ENCODE data around the gene GPR87. TPM values are rescaled to one million over a fixed set of nuclear protein-coding genes. Genes with fewer than 3 reads are reported as not detected.
A peak's percentile ranks its signal among the peaks of the same experiment; 100 is the strongest.

GPR87 gene
- total and polyA plus RNA-seq, 2 donors, result 4.0 to 20.8 TPM

DNA sequence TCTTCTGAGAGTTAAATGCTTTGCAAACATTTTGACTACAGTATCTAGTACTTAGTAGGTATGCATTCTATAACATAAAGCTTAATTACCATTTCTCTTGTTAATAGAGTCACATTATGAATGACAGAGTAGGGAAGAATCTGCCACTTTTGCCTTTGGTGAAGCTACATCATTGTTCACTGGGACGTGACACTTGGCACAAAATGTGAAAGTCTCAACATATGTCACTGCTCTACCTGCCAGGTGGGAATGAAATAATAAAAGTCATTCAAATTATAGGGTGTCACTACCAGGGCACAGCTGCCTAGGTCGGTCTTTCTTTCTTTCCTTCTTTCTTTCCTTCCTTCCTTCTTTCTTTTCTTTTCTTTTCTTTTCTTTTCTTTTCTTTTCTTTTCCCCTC is 17.6 kb downstream of the GPR87 start:
- no peak for DNase-seq (ENCODE audit: low read depth in 6 of 9, low spot score in 9 of 9)
- no peaks in the 10 kb centered on the region for H3K36me3 ChIP-seq (ENCODE audit: control insufficient read depth in 2 of 2, insufficient read depth in 2 of 2, low read length in 1 of 2)

DNA sequence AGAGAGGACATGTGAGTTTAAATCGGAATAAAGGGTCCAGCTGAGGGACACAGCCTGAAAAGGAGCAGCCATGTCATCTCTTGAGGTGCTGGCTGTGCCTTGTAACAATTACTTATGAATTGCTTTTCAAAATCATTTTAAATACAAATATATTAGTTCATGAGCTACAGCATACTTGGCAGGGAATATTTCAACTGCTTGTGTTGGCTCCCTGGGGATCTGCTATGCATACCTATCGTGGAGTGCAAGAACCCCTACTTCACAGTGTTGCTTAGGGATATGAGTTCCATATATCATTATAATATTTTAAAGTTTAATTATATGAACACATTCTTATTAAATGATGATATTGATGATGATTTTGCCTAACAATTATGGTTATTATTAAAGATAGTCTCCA is 19.2 kb downstream of the GPR87 start:
- Histone ChIP-seq H3K36me3 (ENCODE audit: control insufficient read depth in 2 of 2, insufficient read depth in 2 of 2, low read length in 1 of 2) (no peaks in the 10 kb centered on the region), H3K27me3 (ENCODE audit: control insufficient read depth in 2 of 2, insufficient read depth in 1 of 2, low read length in 1 of 2) (no peaks in the 10 kb centered on the region), H3K9me3 (ENCODE audit: control insufficient read depth in 2 of 2, insufficient read depth in 1 of 2, low read length in 1 of 2) (no peaks in the 10 kb centered on the region), H3K4me3 (ENCODE audit: low read length in 2 of 2) (no peak overlapping the region), H3K27ac (ENCODE audit: low read depth in 1 of 2, low read length in 1 of 2) (no peak overlapping the region), H3K4me1 (ENCODE audit: control insufficient read depth in 2 of 2, insufficient read depth in 2 of 2, low read length in 2 of 2) (no peaks in the 10 kb centered on the region)
- no peak for DNase-seq (ENCODE audit: low read depth in 6 of 9, low spot score in 9 of 9)
- WGBS, result 74% methylated on average over 2 of the region's 2 CpGs

More for the DNA sequence above, 17.6 kb downstream of the GPR87 start:
- 98% methylated on average over 2 of the region's 2 CpGs for WGBS
- Histone ChIP-seq H3K27me3 (ENCODE audit: control insufficient read depth in 2 of 2, insufficient read depth in 1 of 2, low read length in 1 of 2) (no peaks in the 10 kb centered on the region), H3K4me3 (ENCODE audit: low read length in 2 of 2) (no peak overlapping the region), H3K4me1 (ENCODE audit: control insufficient read depth in 2 of 2, insufficient read depth in 2 of 2, low read length in 2 of 2) (no peaks in the 10 kb centered on the region), H3K9me3 (ENCODE audit: control insufficient read depth in 2 of 2, insufficient read depth in 1 of 2, low read length in 1 of 2) (no peaks in the 10 kb centered on the region), H3K27ac (ENCODE audit: low read depth in 1 of 2, low read length in 1 of 2) (no peak overlapping the region)

DNA sequence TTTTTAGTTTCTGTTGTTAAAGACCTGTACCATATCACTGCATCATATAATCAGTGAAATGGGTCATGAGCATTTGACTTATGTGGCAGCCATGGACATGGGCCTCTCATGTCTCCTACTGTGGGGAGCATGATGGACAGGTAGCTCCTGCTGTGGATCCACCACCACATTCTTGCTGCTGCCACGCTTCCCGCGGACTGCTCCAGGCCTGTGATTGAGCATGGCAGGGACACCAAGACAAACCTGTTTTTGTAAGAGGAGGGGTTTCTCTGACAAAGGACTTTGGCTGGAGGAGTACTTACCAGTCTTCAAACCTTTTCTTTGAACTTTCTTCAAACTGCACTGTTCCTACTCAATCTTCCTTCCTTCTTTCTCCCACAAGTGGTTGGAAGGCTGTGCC is 20.4 kb downstream of the GPR87 start:
- Histone ChIP-seq H3K27me3 (ENCODE audit: control insufficient read depth in 2 of 2, insufficient read depth in 1 of 2, low read length in 1 of 2) (no peaks in the 10 kb centered on the region), H3K9me3 (ENCODE audit: control insufficient read depth in 2 of 2, insufficient read depth in 1 of 2, low read length in 1 of 2) (no peaks in the 10 kb centered on the region), H3K4me3 (ENCODE audit: low read length in 2 of 2) (no peak overlapping the region), H3K36me3 (ENCODE audit: control insufficient read depth in 2 of 2, insufficient read depth in 2 of 2, low read length in 1 of 2) (no peaks in the 10 kb centered on the region), H3K27ac (ENCODE audit: low read depth in 1 of 2, low read length in 1 of 2) (no peak overlapping the region), H3K4me1 (ENCODE audit: control insufficient read depth in 2 of 2, insufficient read depth in 2 of 2, low read length in 2 of 2) (no peaks in the 10 kb centered on the region)
- DNase-seq (ENCODE audit: low read depth in 6 of 9, low spot score in 9 of 9), result no peak
- 98% methylated on average over 3 of the region's 3 CpGs for WGBS

DNA sequence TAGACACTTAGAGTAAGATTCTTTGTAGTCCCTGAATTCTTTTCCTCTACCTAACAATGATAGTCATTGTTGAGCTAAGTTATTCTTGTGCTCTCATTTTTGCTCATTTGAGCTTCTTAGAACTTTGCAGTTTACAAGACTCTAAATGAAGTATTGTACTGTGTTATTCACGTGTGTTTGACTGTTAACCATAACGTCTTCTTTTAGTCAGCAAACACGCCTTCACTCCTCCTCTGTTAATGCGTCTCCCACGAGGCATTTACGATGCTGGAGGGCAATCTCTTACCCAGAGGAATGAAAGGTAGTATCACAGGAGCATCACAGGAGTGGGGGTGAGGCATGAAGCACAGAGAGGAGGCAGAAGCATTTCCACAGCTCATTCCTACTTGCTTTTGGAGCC is 23.5 kb downstream of the GPR87 start:
- H3K9me3 ChIP-seq (ENCODE audit: control insufficient read depth in 2 of 2, insufficient read depth in 1 of 2, low read length in 1 of 2), result no peaks in the 10 kb centered on the region
- WGBS, result 96% methylated on average over 6 of the region's 6 CpGs
- H3K4me1 ChIP-seq (ENCODE audit: control insufficient read depth in 2 of 2, insufficient read depth in 2 of 2, low read length in 2 of 2), result no peaks in the 10 kb centered on the region
- no peaks in the 10 kb centered on the region for H3K36me3 ChIP-seq (ENCODE audit: control insufficient read depth in 2 of 2, insufficient read depth in 2 of 2, low read length in 1 of 2)
- DNase-seq (ENCODE audit: low read depth in 6 of 9, low spot score in 9 of 9), result no peak
- no peaks in the 10 kb centered on the region for H3K27me3 ChIP-seq (ENCODE audit: control insufficient read depth in 2 of 2, insufficient read depth in 1 of 2, low read length in 1 of 2)
- no peak overlapping the region for H3K27ac ChIP-seq (ENCODE audit: low read depth in 1 of 2, low read length in 1 of 2)
- H3K4me3 ChIP-seq (ENCODE audit: low read length in 2 of 2), result no peak overlapping the region

DNA sequence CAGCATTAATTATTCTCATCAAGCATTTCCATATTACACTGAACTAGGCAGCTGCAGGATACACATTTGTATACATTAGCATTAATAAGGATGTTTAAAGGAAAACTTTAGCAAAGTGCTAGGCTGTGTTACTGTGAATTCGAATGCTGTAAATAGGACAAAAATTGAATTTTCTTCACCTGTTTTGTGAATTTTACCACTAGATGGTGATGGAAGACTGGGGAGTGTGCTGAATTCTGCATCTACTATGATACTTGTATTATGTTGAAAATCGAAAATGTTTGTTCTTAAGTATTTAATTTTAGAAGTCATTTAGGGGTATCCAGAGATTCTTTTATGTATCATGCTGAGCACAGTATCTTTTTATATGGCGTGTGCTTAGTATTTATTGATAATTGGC is 25.9 kb downstream of the GPR87 start:
- Histone ChIP-seq H3K36me3 (ENCODE audit: control insufficient read depth in 2 of 2, insufficient read depth in 2 of 2, low read length in 1 of 2) (no peaks in the 10 kb centered on the region), H3K27ac (ENCODE audit: low read depth in 1 of 2, low read length in 1 of 2) (no peak overlapping the region), H3K4me3 (ENCODE audit: low read length in 2 of 2) (no peak overlapping the region), H3K4me1 (ENCODE audit: control insufficient read depth in 2 of 2, insufficient read depth in 2 of 2, low read length in 2 of 2) (no peaks in the 10 kb centered on the region), H3K27me3 (ENCODE audit: control insufficient read depth in 2 of 2, insufficient read depth in 1 of 2, low read length in 1 of 2) (no peaks in the 10 kb centered on the region), H3K9me3 (ENCODE audit: control insufficient read depth in 2 of 2, insufficient read depth in 1 of 2, low read length in 1 of 2) (no peaks in the 10 kb centered on the region)
- DNase-seq (ENCODE audit: low read depth in 6 of 9, low spot score in 9 of 9), result peak in 1 of 9 donors; percentile 27
- WGBS, result 91% methylated on average over 3 of the region's 3 CpGs

DNA sequence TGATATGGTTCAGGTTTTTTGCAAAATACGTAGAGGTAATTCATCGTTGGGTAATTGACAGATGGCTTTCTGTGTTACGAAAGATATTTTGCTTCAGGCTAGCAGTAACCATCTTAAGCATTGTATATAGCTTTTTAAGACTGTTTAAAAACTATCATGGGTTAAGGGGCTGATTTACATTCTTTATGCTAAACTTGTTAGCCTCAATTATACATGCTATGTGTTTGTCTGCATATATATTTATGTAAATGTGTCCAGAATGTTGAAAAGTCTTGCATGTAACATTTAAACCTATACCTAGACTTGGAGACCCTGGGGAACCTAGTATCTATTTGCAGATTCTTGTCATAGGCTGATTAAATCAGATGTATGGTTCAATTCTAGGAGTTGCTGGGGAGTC is 27.2 kb downstream of the GPR87 start:
- Histone ChIP-seq H3K4me3 (ENCODE audit: low read length in 2 of 2) (no peak overlapping the region), H3K36me3 (ENCODE audit: control insufficient read depth in 2 of 2, insufficient read depth in 2 of 2, low read length in 1 of 2) (no peaks in the 10 kb centered on the region), H3K27me3 (ENCODE audit: control insufficient read depth in 2 of 2, insufficient read depth in 1 of 2, low read length in 1 of 2) (no peaks in the 10 kb centered on the region), H3K4me1 (ENCODE audit: control insufficient read depth in 2 of 2, insufficient read depth in 2 of 2, low read length in 2 of 2) (peaks cover 0 to 3% of the 10 kb centered on the region in 2 donors), H3K27ac (ENCODE audit: low read depth in 1 of 2, low read length in 1 of 2) (no peak overlapping the region), H3K9me3 (ENCODE audit: control insufficient read depth in 2 of 2, insufficient read depth in 1 of 2, low read length in 1 of 2) (no peaks in the 10 kb centered on the region)
- WGBS, result 46% methylated on average over 3 of the region's 3 CpGs
- DNase-seq (ENCODE audit: low read depth in 6 of 9, low spot score in 9 of 9), result no peak

DNA sequence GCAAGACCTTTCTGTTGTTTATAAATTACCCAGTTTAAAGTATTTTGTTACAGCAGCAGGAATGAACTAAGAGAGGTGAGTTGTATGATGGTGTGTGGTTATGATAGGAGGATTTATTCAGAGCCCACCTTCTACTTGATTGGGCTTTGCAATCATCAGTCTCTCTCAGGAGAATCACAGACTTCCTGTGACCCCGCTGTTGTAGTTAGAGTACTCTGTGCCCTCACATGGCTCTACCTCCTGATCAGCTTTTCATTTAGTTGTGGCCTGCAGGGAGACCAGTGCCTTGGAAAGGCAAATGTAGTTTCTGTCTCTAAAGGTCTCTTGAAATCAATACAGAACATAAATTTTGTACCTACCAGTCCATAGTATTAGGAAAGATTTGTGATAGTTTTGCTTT is 30.7 kb downstream of the GPR87 start:
- Histone ChIP-seq H3K4me3 (ENCODE audit: low read length in 2 of 2) (no peak overlapping the region), H3K27ac (ENCODE audit: low read depth in 1 of 2, low read length in 1 of 2) (no peak overlapping the region), H3K36me3 (ENCODE audit: control insufficient read depth in 2 of 2, insufficient read depth in 2 of 2, low read length in 1 of 2) (no peaks in the 10 kb centered on the region), H3K9me3 (ENCODE audit: control insufficient read depth in 2 of 2, insufficient read depth in 1 of 2, low read length in 1 of 2) (no peaks in the 10 kb centered on the region), H3K4me1 (ENCODE audit: control insufficient read depth in 2 of 2, insufficient read depth in 2 of 2, low read length in 2 of 2) (peaks cover 0 to 10% of the 10 kb centered on the region in 2 donors), H3K27me3 (ENCODE audit: control insufficient read depth in 2 of 2, insufficient read depth in 1 of 2, low read length in 1 of 2) (no peaks in the 10 kb centered on the region)
- no peak for DNase-seq (ENCODE audit: low read depth in 6 of 9, low spot score in 9 of 9)
- WGBS, result 94% methylated on average over 1 of the region's 1 CpG

DNA sequence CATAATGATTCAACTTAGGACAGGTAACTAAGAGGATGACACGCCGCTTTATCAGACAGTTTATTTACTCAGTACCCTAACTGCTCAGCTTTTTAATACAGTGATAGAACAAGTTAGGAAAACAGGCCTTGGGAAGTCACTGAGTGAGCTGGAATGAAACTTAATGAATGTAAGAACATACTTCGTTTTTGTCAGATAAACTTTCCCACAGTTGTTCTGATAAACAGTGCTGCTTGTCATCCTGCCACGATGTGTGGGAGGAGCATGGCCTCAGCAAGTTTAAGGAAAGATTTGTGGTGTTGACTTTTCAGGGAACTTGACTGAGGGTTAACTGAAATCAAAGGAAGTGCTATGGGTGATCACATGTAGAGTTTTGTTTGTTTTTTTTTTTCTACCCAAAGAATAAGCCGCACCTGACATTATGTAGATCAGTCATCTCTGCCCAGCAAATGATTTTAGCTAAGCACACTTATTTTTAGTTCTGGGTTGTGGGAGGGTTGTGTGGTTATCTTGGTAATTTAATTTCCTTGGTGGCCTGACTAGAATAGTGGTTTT is 32.6 kb downstream of the GPR87 start:
- peaks cover 0 to 17% of the 10 kb centered on the region in 2 donors for H3K4me1 ChIP-seq (ENCODE audit: control insufficient read depth in 2 of 2, insufficient read depth in 2 of 2, low read length in 2 of 2)
- no peaks in the 10 kb centered on the region for H3K36me3 ChIP-seq (ENCODE audit: control insufficient read depth in 2 of 2, insufficient read depth in 2 of 2, low read length in 1 of 2)
- H3K4me3 ChIP-seq (ENCODE audit: low read length in 2 of 2), result no peak overlapping the region
- H3K9me3 ChIP-seq (ENCODE audit: control insufficient read depth in 2 of 2, insufficient read depth in 1 of 2, low read length in 1 of 2), result no peaks in the 10 kb centered on the region
- no peaks in the 10 kb centered on the region for H3K27me3 ChIP-seq (ENCODE audit: control insufficient read depth in 2 of 2, insufficient read depth in 1 of 2, low read length in 1 of 2)
- WGBS, result 31% methylated on average over 5 of the region's 5 CpGs
- H3K27ac ChIP-seq (ENCODE audit: low read depth in 1 of 2, low read length in 1 of 2), result no peak overlapping the region
- DNase-seq (ENCODE audit: low read depth in 6 of 9, low spot score in 9 of 9), result peak in 3 of 9 donors; percentile 16 to 55 (median 27)

DNA sequence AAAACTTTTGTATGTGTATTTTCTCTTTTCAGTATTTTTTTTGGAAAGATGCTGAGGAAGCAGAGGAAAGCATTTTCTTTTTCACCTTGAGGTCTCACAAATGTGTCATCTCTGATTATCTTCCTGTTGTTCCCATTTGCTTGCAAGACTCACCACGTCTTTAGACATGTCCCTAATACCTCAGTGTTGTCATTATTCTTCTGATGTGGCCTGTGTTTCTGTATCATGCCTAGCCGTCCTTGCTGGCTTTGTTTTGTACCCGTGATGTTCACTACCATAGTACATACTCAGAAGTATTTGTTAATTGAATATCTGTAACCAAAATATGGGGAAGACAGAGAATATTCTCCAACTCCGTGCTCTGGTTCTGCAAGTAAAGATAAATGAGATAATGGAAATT is 33.2 kb downstream of the GPR87 start:
- peaks cover 3 to 19% of the 10 kb centered on the region in 2 donors for H3K4me1 ChIP-seq (ENCODE audit: control insufficient read depth in 2 of 2, insufficient read depth in 2 of 2, low read length in 2 of 2)
- no peaks in the 10 kb centered on the region for H3K9me3 ChIP-seq (ENCODE audit: control insufficient read depth in 2 of 2, insufficient read depth in 1 of 2, low read length in 1 of 2)
- no peaks in the 10 kb centered on the region for H3K27me3 ChIP-seq (ENCODE audit: control insufficient read depth in 2 of 2, insufficient read depth in 1 of 2, low read length in 1 of 2)
- H3K27ac ChIP-seq (ENCODE audit: low read depth in 1 of 2, low read length in 1 of 2), result no peak overlapping the region
- no peak overlapping the region for H3K4me3 ChIP-seq (ENCODE audit: low read length in 2 of 2)
- H3K36me3 ChIP-seq (ENCODE audit: control insufficient read depth in 2 of 2, insufficient read depth in 2 of 2, low read length in 1 of 2), result no peaks in the 10 kb centered on the region
- 91% methylated on average over 4 of the region's 4 CpGs for whole genome bisulfite sequencing
- no peak for DNase-seq (ENCODE audit: low read depth in 6 of 9, low spot score in 9 of 9)

DNA sequence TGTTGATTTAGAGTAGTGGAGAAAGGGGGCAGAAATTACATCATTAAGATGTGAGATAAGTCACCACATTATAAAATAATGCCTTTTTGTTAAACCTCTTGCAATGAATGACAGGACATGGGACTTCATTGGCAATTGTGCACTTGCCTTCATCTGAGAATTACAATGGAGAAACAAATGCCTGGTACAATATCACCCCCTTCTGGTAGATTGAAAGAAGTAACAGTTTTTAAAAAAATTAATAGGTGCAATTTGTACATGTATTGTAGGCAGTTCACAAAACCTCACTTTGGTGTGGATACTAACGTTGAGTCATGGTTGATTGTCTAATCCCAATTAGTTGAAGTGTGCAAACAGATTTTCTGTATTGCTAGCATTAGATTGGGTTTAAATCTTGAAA is 33.7 kb downstream of the GPR87 start:
- Histone ChIP-seq H3K27ac (ENCODE audit: low read depth in 1 of 2, low read length in 1 of 2) (no peak overlapping the region), H3K4me3 (ENCODE audit: low read length in 2 of 2) (no peak overlapping the region), H3K36me3 (ENCODE audit: control insufficient read depth in 2 of 2, insufficient read depth in 2 of 2, low read length in 1 of 2) (no peaks in the 10 kb centered on the region), H3K27me3 (ENCODE audit: control insufficient read depth in 2 of 2, insufficient read depth in 1 of 2, low read length in 1 of 2) (no peaks in the 10 kb centered on the region), H3K9me3 (ENCODE audit: control insufficient read depth in 2 of 2, insufficient read depth in 1 of 2, low read length in 1 of 2) (no peaks in the 10 kb centered on the region), H3K4me1 (ENCODE audit: control insufficient read depth in 2 of 2, insufficient read depth in 2 of 2, low read length in 2 of 2) (peaks cover 3 to 24% of the 10 kb centered on the region in 2 donors)
- peak in 7 of 9 donors; percentile 37 to 82 (median 50) for DNase-seq (ENCODE audit: low read depth in 6 of 9, low spot score in 9 of 9)
- WGBS, result 1% methylated on average over 1 of the region's 1 CpG

Data from thymus (tissue), 11 donors.